ENCODE data around the gene HIBADH. TPM values are rescaled to one million over a fixed set of nuclear protein-coding genes. Genes with fewer than 3 reads are reported as not detected.
"Not testable (repeated sequence)": the region's sequence is repeated elsewhere in the genome, so short reads cannot be mapped to it uniquely, and the experiment has no call there.

HIBADH gene
- total RNA-seq, 4 donors from 2014 or later: 38.9 to 58.8 (median 52.2) TPM

GRCh38 chr7:27677912-27678612 is 15.4 kb upstream of the HIBADH start:
- DNase-seq: no peak
- TF ChIP-seq POLR2A (IDR thresholded peaks at IDR 0.05) (no peak), CTCF (IDR thresholded peaks at IDR 0.05) (no peak)
- H3K9me3 ChIP-seq: no peaks in the 10 kb centered on the region
- H3K27ac ChIP-seq: peak overlapping the region; percentile 81 to 87
- no peaks in the 10 kb centered on the region for H3K36me3 ChIP-seq
- H3K4me1 ChIP-seq: no peaks in the 10 kb centered on the region
- intact Hi-C loops (cut with DNase I; ENCODE audit: low total_unique reads): no loop called here
- no peaks in the 10 kb centered on the region for H3K27me3 ChIP-seq
- H3K4me3 ChIP-seq: no peak overlapping the region

- DNase-seq; H3K27me3 ChIP-seq; H3K4me3 ChIP-seq; intact Hi-C loops (cut with DNase I; ENCODE audit: low total_unique reads); H3K4me1 ChIP-seq; H3K9me3 ChIP-seq; H3K27ac ChIP-seq; H3K36me3 ChIP-seq: not testable (repeated sequence)
Measured at GRCh38 chr7:27674126-27674525, 11.4 kb upstream of the HIBADH start.

- Histone ChIP-seq H3K36me3 (no peaks in the 10 kb centered on the region), H3K4me3 (no peak overlapping the region), H3K4me1 (no peaks in the 10 kb centered on the region), H3K27ac (no peak overlapping the region), H3K27me3 (no peaks in the 10 kb centered on the region), H3K9me3 (no peaks in the 10 kb centered on the region)
- TF ChIP-seq CTCF (IDR thresholded peaks at IDR 0.05) (no peak), POLR2A (IDR thresholded peaks at IDR 0.05) (no peak)
- no peak for DNase-seq
- intact Hi-C loops (cut with DNase I; ENCODE audit: low total_unique reads): no loop called here
Measured at GRCh38 chr7:27671675-27672074, 9.0 kb upstream of the HIBADH start.

GRCh38 chr7:27670676-27671075 is 8.0 kb upstream of the HIBADH start:
- no peak overlapping the region for H3K27ac ChIP-seq
- H3K9me3 ChIP-seq: no peaks in the 10 kb centered on the region
- intact Hi-C loops (cut with DNase I; ENCODE audit: low total_unique reads): no loop called here
- no peak overlapping the region for H3K4me3 ChIP-seq
- H3K4me1 ChIP-seq: no peaks in the 10 kb centered on the region
- no peaks in the 10 kb centered on the region for H3K36me3 ChIP-seq
- H3K27me3 ChIP-seq: no peaks in the 10 kb centered on the region
- DNase-seq: no peak
- no peak for TF ChIP-seq CTCF (IDR thresholded peaks at IDR 0.05)
- no peak for TF ChIP-seq POLR2A (IDR thresholded peaks at IDR 0.05)

- TF ChIP-seq POLR2A (IDR thresholded peaks at IDR 0.05) (no peak), CTCF (IDR thresholded peaks at IDR 0.05) (no peak)
- no peaks in the 10 kb centered on the region for H3K9me3 ChIP-seq
- intact Hi-C loops (cut with DNase I; ENCODE audit: low total_unique reads): no loop called here
- no peak overlapping the region for H3K27ac ChIP-seq
- DNase-seq: no peak
- no peaks in the 10 kb centered on the region for H3K4me1 ChIP-seq
- H3K4me3 ChIP-seq: no peak overlapping the region
- no peaks in the 10 kb centered on the region for H3K27me3 ChIP-seq
- H3K36me3 ChIP-seq: no peaks in the 10 kb centered on the region
Measured at GRCh38 chr7:27670177-27670576, 7.5 kb upstream of the HIBADH start.

GRCh38 chr7:27665531-27665930 is 2.8 kb upstream of the HIBADH start:
- no peak overlapping the region for H3K27ac ChIP-seq
- intact Hi-C loops (cut with DNase I; ENCODE audit: low total_unique reads): no loop called here
- no peak for TF ChIP-seq POLR2A (IDR thresholded peaks at IDR 0.05)
- TF ChIP-seq CTCF (IDR thresholded peaks at IDR 0.05): no peak
- no peak overlapping the region for H3K4me3 ChIP-seq
- no peaks in the 10 kb centered on the region for H3K9me3 ChIP-seq
- H3K4me1 ChIP-seq: no peaks in the 10 kb centered on the region
- H3K36me3 ChIP-seq: no peaks in the 10 kb centered on the region
- DNase-seq: no peak
- no peaks in the 10 kb centered on the region for H3K27me3 ChIP-seq
